OCI-LY3 (cell line): ENCODE results near the gene RBSN.

Source experiments
- EZH2phosphoT487 ChIP-seq: fragments of 200-600 bp; shearing (Covaris generic); IDR thresholded peaks from 2 replicates; pipeline ENCODE4 v1.6.1; 2018; ENCODE audit warnings: antibody characterized with exemption, mixed run types, low read depth
- TF ChIP-seq, protein P1 (sequence below): fragments of 200-600, 300-600 bp; sonication (generic); IDR thresholded peaks from 2 replicates; pipeline ENCODE4 v1.5.1; 2014; ENCODE audit warnings: antibody characterized with exemption, low read length, low read depth

DNA sequence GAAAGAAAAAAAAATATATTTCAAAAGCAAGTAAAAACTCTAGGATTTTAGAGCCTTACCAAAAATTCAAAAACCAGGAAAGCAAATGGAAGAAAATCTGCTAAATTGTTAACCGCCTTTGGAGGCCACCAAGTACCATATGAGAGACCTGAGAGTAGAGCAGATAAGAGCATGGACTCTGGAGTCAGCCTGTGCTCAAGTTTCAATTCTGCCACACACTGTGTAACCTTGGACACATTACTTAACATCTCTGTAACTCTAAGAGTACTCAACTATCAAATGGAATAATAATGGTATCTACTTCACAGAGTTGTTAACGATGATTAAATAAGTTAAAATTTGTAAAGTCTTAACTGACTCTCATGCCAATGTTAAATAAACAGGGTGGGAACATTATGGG, 12.7 kb downstream of the RBSN start:
- TF ChIP-seq, protein P1, sequence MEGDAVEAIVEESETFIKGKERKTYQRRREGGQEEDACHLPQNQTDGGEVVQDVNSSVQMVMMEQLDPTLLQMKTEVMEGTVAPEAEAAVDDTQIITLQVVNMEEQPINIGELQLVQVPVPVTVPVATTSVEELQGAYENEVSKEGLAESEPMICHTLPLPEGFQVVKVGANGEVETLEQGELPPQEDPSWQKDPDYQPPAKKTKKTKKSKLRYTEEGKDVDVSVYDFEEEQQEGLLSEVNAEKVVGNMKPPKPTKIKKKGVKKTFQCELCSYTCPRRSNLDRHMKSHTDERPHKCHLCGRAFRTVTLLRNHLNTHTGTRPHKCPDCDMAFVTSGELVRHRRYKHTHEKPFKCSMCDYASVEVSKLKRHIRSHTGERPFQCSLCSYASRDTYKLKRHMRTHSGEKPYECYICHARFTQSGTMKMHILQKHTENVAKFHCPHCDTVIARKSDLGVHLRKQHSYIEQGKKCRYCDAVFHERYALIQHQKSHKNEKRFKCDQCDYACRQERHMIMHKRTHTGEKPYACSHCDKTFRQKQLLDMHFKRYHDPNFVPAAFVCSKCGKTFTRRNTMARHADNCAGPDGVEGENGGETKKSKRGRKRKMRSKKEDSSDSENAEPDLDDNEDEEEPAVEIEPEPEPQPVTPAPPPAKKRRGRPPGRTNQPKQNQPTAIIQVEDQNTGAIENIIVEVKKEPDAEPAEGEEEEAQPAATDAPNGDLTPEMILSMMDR: no peak
- TF ChIP-seq EZH2phosphoT487: no peak
